NCI-H345 treated with DMSO at 0.1 percent for 48 hours (cell line): ENCODE measurements around the gene SEZ6L2.
A peak's percentile ranks its signal among the peaks of the same experiment; 100 is the strongest.
"Not testable (repeated sequence)": the region's sequence is repeated elsewhere in the genome, so short reads cannot be mapped to it uniquely, and the experiment has no call there.

Experiments
- DNase-seq: peaks from one replicate; lab custom pipeline; 2025; ENCODE audit not compliant: unreplicated experiment; lab: John Stamatoyannopoulos, UW

Gene SEZ6L2

DNA sequence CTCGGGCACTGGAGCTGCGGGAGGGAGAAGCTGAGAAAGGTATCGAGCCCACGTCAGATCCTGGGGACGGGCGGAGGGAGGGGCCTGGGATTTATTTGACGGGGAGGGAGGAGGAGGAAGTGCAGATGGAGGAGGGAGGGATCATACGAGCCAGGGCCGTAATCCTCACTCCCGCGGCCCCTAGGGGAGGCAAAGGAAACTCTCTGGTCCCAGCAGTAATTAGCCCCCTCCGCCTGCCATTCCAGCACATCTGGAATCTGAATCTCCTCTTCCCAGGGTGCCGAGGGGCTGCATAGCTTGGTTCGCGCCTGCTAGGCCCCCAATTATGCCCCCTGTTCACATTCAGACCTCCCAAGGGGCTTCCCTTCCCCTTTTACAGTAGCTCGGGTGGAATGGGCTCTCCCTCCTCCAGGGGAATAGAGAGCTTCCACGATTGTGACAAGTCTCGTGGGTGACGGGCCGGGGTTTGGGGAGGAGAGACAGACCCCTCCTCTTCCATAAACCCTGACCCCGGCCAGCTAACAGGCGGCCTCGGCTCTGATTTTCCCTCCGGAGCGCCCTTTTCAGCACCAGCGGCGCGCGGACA, at the start of gene SEZ6L2:
SEZ6L2 (minus strand) TSS at position 35 of the 586 bp plus-strand sequence. CDS start 531 bp downstream, outside the sequence.
- DNase-seq: peak; percentile 97

GRCh38 chr16:29947897-29948296, 48.5 kb upstream of the SEZ6L2 start:
- no peak for DNase-seq

DNA sequence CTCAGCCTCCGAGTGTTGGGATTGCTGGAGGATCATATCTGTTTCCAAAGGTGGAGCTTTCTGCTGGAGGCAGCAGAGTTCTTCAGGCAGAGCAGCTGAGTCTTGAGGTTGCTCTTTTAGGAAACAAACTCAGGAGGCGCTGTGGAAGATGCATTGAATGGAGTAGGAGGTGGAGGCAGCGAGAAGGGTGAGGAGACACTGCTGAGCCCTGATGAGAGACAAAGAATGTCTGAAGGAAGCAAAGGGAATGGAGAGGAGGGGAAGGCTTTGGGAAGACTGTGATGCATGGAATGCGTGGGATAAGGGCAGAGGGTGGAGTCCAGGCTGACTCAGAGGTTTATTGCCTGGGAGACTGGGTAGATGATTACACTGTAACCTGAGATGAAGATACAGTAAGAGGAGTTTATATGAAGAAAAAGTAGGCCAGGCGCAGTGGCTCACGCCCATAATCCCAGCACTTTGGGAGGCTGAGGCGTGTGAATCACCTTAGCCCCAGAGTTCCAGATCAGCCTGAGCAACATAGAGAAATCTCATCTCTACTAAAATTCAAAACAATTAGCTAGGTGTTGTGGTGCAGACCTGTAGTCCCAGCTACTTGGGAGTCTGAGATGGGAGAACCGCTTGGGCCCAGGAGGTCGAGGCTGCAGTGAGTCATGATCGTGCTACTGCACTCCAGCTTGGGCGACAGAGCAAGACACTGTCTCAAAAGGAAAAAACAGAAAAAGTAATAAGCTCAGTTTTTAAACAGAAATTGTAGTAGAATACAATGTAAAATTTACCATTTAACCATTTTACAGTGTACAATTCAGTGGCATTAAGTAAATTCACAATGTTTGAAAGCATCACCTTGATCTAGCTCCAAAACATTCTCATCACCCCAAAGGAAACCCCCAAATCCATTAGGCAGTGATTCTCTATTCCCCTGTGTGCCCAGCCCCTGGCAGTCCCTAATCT, 44.8 kb upstream of the SEZ6L2 start:
- no peak for DNase-seq

DNA sequence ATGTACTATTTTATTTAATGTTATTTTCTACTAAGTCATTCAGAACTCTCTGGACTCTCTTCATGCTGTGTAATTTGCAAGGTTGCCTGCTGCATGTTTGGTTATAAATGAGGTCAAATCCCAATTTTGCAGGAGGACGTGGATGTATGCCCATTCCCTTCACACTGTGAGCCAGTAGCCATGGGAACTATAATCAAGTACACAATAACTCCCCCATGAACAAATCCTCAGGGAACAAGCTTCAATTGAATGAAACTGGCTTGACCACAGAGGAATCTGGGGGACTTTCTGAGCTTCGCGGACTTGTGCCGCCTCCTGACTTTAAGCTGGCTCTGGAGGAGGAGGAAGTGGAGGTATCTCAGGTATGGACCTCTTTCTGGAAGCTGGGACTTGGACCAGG, 41.3 kb upstream of the SEZ6L2 start:
- DNase-seq: no peak

DNA sequence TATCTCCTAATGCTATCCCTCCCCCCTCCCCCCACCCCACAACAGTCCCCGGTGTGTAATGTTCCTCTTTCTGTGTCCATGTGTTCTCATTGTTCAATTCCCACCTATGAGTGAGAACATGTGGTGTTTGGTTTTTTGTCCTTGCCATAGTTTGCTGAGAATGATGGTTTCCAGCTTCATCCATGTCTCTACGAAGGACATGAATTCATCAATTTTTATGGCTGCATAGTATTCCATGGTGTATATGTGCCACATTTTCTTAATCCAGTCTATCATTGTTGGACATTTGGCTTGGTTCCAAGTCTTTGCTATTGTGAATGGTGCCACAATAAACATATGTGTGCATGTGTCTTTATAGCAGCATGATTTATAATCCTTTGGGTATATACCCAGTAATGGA, 32.4 kb upstream of the SEZ6L2 start:
- not testable (repeated sequence) for DNase-seq

- no peak for DNase-seq
These were observed 27.9 kb upstream of the SEZ6L2 start for GRCh38 chr16:29927070-29927905.

DNA sequence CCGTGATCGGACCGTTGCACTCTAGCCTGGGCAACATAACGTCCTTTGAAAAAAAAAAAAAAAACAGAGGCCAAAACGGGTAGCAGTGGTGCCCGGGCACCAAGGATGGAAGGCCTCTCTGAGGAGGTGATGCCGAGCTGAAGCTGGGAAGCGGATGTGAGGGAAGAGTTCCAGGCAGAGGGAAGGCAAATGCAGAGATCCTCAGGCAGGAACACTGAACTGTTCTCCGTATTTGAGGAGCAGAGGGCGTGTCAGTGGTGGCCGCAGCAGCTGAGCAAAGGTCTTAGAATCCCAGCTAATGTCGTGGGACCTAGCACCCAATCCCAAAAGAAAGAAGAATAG, 27.3 kb upstream of the SEZ6L2 start:
- peak; percentile 39 for DNase-seq

DNA sequence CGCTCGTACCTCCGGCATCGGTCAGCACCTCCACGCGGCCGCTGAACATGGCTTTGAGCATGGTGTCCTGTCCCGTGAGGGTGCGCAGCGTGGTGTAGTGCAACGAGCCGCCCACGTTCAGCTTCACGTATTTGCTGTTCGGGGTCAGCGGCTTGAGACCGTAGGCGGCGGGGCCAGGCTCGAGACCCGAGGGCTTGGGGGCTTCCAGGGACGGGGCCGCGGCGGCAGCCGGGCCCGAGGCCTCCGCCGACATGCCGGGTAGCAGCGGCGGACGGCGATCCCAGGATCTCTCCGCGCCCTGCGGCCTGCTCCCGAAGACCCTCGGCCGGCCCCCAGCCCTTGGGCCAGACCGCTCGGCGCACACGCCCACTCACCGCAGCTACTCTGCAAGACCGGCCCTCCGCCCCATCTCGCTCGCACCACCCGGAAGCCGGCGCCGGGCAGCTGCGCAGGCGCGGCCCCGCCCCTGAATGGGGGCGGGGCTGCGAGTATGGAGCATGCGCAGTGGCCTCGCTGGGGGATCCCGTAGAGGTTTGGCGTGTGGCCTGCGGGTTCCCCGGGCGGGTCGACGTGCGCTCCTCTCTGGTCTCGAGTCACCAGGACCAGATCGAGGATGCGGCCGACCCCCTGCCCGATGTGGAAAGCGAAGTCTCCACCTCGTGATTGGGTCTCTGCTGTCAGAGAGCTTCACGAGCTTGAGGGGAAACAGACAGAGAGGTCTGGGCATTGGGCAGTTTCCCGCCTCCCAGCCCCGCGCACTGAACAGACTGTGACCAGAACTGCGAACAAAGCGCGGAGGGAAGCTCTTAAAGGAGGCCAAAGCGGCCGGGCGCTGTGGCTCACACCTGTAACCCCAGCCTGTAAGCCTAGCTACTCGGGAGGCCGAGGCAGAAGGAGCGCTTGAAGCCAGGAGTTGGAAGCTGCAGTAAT, 26.7 kb upstream of the SEZ6L2 start, which contains the start of gene KCTD13:
KCTD13 (minus strand) TSS at position 446 of the 930 bp plus-strand sequence; CDS start at position 253, 193 bp downstream.
- DNase-seq: peak; percentile 88

- DNase-seq: no peak
These were observed 25.9 kb upstream of the SEZ6L2 start for GRCh38 chr16:29925105-29925756.

GRCh38 chr16:29922986-29923501, 23.7 kb upstream of the SEZ6L2 start:
- no peak for DNase-seq

DNA sequence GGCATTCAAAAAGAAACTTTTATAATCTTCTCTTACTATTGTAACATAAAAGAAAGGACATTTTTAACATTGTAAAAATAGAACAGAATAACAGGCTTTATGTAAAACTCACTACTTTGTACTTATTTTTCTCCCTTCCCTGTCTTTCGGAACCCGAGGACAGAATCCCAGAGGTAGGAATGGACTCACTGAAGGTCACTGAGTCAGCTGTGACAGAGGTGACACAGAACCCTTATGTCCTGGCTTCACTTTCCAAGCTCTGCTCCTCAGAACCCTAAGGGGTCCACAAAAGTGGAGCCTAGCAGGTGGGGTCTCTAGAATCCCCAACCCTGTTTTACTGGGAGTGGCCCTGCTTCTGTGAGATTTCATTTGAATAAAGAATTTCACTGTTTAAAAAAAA, 23.0 kb upstream of the SEZ6L2 start:
- no peak for DNase-seq

DNA sequence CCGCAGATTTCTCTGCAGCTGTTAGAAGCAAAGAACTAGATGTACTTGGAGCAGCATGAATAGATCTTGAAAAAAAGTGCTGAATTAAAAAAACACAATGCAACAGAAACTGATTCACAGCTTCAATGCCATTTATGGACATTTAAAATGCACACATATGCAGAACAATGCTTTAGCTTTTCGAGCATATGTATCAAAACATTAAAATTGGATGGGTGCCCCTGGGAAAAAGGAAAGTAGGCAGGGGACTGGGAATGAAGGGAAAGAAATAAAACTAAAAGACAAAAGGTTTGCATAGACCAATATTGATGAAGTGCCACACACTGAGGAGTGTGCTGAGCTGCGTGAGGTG, 21.7 kb upstream of the SEZ6L2 start:
- DNase-seq: no peak

- DNase-seq: no peak
These were observed 21.1 kb upstream of the SEZ6L2 start for GRCh38 chr16:29920288-29921033.

DNA sequence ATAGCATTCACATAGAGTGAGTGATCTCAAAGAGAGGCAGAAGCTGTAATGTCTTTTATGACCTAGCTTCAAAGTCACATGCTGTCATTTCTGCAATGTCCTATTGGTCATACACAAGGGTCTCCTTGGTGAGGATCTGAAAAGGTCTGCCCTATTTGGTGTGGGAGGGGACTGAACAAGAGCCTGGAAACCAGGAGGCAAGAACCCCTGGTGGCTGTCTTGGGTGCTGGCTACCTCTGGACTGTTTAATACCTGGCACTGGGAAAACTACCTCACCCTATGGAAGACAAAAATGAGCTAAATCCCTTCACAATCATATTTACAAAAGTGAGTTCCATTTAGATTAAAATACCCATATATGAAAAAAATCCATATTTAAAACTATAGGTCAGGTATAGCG, 17.6 kb upstream of the SEZ6L2 start:
- no peak for DNase-seq

DNA sequence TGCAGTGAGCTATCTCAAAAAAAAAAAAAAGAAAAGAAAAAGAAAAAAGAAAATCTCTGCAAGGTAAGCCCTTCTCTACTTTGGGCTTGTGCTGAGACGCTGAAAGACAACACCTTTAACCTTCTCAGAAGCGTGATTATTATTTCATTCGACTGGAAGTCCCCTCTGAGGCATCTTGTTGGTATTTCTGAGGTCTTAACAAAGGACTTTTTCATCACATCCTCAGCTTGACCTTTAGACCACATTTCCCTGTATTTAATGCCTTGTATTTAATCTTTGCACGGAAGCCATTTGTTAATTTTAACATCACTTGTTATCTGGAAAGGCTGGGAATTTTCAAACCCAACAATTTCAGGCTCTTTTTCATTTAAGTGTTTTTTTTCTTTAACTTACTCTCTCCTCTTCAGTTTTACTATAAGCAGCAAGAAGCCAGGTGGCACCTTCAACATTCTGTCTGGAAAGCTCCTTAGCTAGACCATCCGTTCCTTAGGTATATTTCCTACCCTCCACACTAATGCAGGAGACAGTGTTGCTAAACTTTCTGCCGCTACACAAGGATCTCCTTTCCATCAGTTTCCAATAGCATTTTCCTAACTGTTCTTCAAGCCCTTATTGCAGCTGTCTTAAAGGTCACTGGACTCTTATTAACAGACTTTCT, 16.4 kb upstream of the SEZ6L2 start:
- no peak for DNase-seq

DNA sequence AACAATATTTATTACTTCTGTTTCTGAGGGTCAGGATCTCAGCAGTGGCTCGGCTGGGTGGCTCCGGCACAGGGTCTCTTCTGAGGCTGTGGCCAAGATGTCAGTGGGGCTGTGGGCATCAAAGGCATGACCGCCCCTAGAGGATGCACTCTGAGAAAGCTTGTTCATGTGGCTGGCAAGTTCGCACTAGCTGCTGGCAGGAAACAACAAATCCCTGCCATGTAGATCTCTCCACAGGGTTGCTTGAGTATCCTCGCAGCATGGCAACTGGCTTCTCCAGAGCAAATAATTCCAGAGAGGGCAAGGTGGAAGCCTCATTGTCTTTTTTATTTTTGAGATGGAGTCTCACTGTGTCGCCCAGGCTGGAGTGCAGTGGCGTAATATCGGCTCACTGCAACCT, 14.2 kb upstream of the SEZ6L2 start:
- no peak for DNase-seq

GRCh38 chr16:29912087-29912486, 12.7 kb upstream of the SEZ6L2 start:
- no peak for DNase-seq

GRCh38 chr16:29911676-29912010, 12.3 kb upstream of the SEZ6L2 start:
- DNase-seq: no peak
